PC-9 (cell line): ENCODE data around the gene ACTL7A.

ENCODE experiments used
- CTCF ChIP-seq: fragments of 200-600 bp; sonication (generic); conservative IDR thresholded peaks from 2 replicates; pipeline ENCODE4 v1.6.1; 2017; ENCODE audit warnings: mixed run types, antibody characterized with exemption, mild to moderate bottlenecking, moderate library complexity
- EZH2 ChIP-seq: fragments of 200-600 bp; sonication (generic); IDR thresholded peaks from 2 replicates; pipeline ENCODE4 v1.8.0; 2017; ENCODE audit warnings: antibody characterized with exemption, low read depth

DNA sequence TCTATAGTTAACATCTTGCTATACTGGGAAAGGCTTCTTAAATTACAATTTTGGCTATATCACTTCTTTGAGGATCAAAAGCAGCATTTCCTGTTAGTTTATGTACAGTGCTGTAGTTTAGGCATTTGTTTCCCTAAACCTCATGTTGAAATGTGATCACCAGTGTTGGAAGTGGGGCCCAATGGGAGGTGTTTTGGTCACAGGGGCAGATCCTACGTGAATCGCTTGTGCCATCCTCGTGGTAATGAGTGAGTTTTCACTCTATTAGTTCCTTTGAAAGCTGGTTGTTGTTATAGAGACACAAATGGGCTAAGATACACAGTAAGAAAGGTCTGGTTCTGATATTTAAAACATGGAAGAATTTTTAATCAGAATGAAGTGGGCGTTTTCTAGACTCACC lies 5.8 kb downstream of the ACTL7A start:
- TF ChIP-seq CTCF (no peak), EZH2 (no peak)
